Neural cell (in vitro differentiated cells): Measurements from ENCODE around the gene SLC43A1. TPM values are rescaled to one million over a fixed set of nuclear protein-coding genes. Genes with fewer than 3 reads are reported as not detected.

ENCODE experiments used
- H2AFZ ChIP-seq: fragments of 200-600, 300-800 bp; sonication (generic), shearing (Covaris generic); 2 replicates; pipeline ENCODE4 v1.6.0; 2014; ENCODE audit warnings: low read depth, mild to moderate bottlenecking, antibody characterized with exemption, low read length, moderate library complexity
- H3F3A ChIP-seq: fragments of 200-600 bp; shearing (Covaris generic); 2 replicates; pipeline ENCODE4 v1.6.1; 2016; ENCODE audit warnings: mild to moderate bottlenecking, moderate library complexity, mixed read lengths, antibody characterized with exemption, low read length; ENCODE audit not compliant: insufficient read depth, poor library complexity, severe bottlenecking
- H3K27ac ChIP-seq: fragments of 200-600, 300-800 bp; sonication (generic), shearing (Covaris generic); 2 replicates; pipeline ENCODE4 v1.5.1; 2014; ENCODE audit warnings: mild to moderate bottlenecking, low read length, moderate library complexity
- H3K27me3 ChIP-seq: fragments of 300-800, 200-600 bp; sonication (generic), shearing (Covaris generic); 2 replicates; pipeline ENCODE4 v1.6.0; 2014; ENCODE audit warnings: mild to moderate bottlenecking, low read depth, low read length, moderate library complexity; ENCODE audit not compliant: insufficient read depth
- H3K36me3 ChIP-seq: fragments of 300-800, 200-600 bp; sonication (generic), shearing (Covaris generic); 2 replicates; pipeline ENCODE4 v1.5.1; 2014; ENCODE audit warnings: mild to moderate bottlenecking, antibody characterized with exemption, low read length, moderate library complexity; ENCODE audit not compliant: insufficient read depth
- H3K4me2 ChIP-seq: fragments of 300-800, 200-600 bp; sonication (generic), shearing (Covaris generic); 2 replicates; pipeline ENCODE4 v1.6.0; 2014; ENCODE audit warnings: mild to moderate bottlenecking, low read length
- H3K4me3 ChIP-seq: fragments of 300-800, 200-600 bp; sonication (generic), shearing (Covaris generic); 2 replicates; pipeline ENCODE4 v1.5.1; 2014; ENCODE audit warnings: mild to moderate bottlenecking, low read length, moderate library complexity
- H3K79me2 ChIP-seq: fragments of 200-600 bp; shearing (Covaris generic); replicated peaks from 2 replicates; pipeline ENCODE4 v1.6.0; 2014; ENCODE audit warnings: mild to moderate bottlenecking, low read length, moderate library complexity; ENCODE audit not compliant: insufficient read depth
- H3K9ac ChIP-seq: fragments of 300-800, 200-600 bp; sonication (generic), shearing (Covaris generic); 2 replicates; pipeline ENCODE4 v1.6.1; 2016; ENCODE audit warnings: mild to moderate bottlenecking, low read length, mixed read lengths
- H3K9me2 ChIP-seq: fragments of 200-600 bp; shearing (Covaris generic); 2 replicates; pipeline ENCODE4 v1.6.1; 2016; ENCODE audit warnings: mild to moderate bottlenecking, low read length, mixed read lengths; ENCODE audit not compliant: insufficient read depth
- H3K9me3 ChIP-seq: fragments of 200-600, 300-800 bp; sonication (generic), shearing (Covaris generic); 2 replicates; pipeline ENCODE4 v1.6.1; 2016; ENCODE audit warnings: mild to moderate bottlenecking, mixed run types, low read length, moderate library complexity, mixed read lengths
- H4K20me1 ChIP-seq: fragments of 200-600 bp; shearing (Covaris generic); 2 replicates; pipeline ENCODE4 v1.6.1; 2016; ENCODE audit warnings: mild to moderate bottlenecking, mixed run types; ENCODE audit not compliant: insufficient read depth
- EP300 ChIP-seq: fragments of 450-650 bp; conservative IDR thresholded peaks from 2 replicates; pipeline ENCODE4 v1.6.1; 2014; ENCODE audit warnings: antibody characterized with exemption, mild to moderate bottlenecking, moderate library complexity; ENCODE audit not compliant: poor library complexity, severe bottlenecking
- EZH2 ChIP-seq: fragments of 200-600, 300-800 bp; shearing (Covaris generic), sonication (generic); IDR thresholded peaks from 2 replicates; pipeline ENCODE4 v1.6.1; 2014; ENCODE audit warnings: antibody characterized with exemption, low read length, borderline replicate concordance, mild to moderate bottlenecking; ENCODE audit not compliant: insufficient read depth, poor library complexity, severe bottlenecking
- MXI1 ChIP-seq: fragments of 450-650 bp; conservative IDR thresholded peaks from 2 replicates; pipeline ENCODE4 v1.6.1; 2014; ENCODE audit warnings: antibody characterized with exemption, mild to moderate bottlenecking; ENCODE audit not compliant: poor library complexity, severe bottlenecking
- POLR2AphosphoS5 ChIP-seq: IDR thresholded peaks from 2 replicates; pipeline ENCODE4 v1.6.1; 2012
- RAD21 ChIP-seq: fragments of 450-650 bp; conservative IDR thresholded peaks from 2 replicates; pipeline ENCODE4 v1.6.1; 2014; ENCODE audit warnings: antibody characterized with exemption, mild to moderate bottlenecking, moderate library complexity
- SMC3 ChIP-seq: fragments of 450-650 bp; conservative IDR thresholded peaks from 2 replicates; pipeline ENCODE4 v1.6.1; 2014; ENCODE audit warnings: antibody characterized with exemption, mild to moderate bottlenecking, moderate library complexity; ENCODE audit not compliant: poor library complexity
- TAF1 ChIP-seq: IDR thresholded peaks from 2 replicates; pipeline ENCODE4 v1.6.1; 2012; ENCODE audit warnings: low read depth
- polyA plus RNA-seq: library from polyadenylated mRNA; depleted of rRNA; stranded (reverse); fragments of >200 nt; gene quantifications from 2 replicates; pipeline ENCODE4 v1.2.3, GENCODE V29; 2014
- TF ChIP-seq, protein P1 (sequence below): fragments of 450-650 bp; IDR thresholded peaks from 2 replicates; pipeline ENCODE4 v1.5.1; 2014; ENCODE audit warnings: antibody characterized with exemption, mild to moderate bottlenecking, moderate library complexity; ENCODE audit not compliant: poor library complexity, severe bottlenecking
- TF ChIP-seq, protein P2 (sequence below): IDR thresholded peaks from 2 replicates; pipeline ENCODE4 v1.6.1; 2012; ENCODE audit warnings: borderline replicate concordance

Gene SLC43A1
- polyA plus RNA-seq, 1 donor from 2014 or later: 3.3 TPM

DNA sequence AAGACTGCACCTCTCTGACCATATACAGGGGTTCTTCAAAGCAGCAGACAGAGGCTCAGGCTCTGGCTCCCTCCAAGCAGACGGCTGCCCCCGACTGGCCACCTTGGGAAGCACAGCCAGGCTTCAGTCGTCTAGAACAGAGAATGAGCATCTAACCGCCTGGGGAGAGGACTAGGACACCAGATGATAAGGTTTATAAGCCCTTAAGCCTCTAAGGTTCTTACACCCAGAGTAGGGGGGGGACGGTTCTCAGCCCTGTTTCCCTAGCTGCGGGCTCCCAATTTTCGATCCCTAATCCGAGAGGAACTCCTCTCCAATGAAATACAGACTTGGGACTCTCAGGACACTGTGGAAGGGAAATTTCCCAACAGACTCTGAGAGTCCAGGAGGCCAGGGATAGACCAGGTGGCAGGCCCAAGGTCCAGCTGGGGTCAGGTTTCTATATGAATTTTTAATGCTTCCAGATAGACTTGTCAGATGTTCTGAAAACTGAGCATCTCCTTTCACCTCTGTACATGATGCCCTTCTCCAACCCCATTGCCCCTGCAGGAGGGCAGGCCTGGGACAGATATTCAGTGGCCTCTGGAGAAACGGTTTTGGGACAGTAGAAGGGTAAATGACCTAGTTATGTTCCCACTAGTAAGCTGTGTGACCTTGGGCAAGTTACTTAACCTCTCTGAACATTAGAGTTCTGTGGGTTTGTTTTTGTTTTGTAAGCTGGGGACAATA, 34.9 kb downstream of the SLC43A1 start:
- no peak overlapping the region for H3K9ac ChIP-seq
- H3F3A ChIP-seq: no peaks in the 10 kb centered on the region
- H2AFZ ChIP-seq: no peak overlapping the region
- no peaks in the 10 kb centered on the region for H4K20me1 ChIP-seq
- no peak overlapping the region for H3K27ac ChIP-seq
- no peak overlapping the region for H3K4me2 ChIP-seq
- no peak for TF ChIP-seq EZH2
- TF ChIP-seq EP300: no peak
- no peak for TF ChIP-seq TAF1
- TF ChIP-seq POLR2AphosphoS5: no peak
- TF ChIP-seq, protein P1, sequence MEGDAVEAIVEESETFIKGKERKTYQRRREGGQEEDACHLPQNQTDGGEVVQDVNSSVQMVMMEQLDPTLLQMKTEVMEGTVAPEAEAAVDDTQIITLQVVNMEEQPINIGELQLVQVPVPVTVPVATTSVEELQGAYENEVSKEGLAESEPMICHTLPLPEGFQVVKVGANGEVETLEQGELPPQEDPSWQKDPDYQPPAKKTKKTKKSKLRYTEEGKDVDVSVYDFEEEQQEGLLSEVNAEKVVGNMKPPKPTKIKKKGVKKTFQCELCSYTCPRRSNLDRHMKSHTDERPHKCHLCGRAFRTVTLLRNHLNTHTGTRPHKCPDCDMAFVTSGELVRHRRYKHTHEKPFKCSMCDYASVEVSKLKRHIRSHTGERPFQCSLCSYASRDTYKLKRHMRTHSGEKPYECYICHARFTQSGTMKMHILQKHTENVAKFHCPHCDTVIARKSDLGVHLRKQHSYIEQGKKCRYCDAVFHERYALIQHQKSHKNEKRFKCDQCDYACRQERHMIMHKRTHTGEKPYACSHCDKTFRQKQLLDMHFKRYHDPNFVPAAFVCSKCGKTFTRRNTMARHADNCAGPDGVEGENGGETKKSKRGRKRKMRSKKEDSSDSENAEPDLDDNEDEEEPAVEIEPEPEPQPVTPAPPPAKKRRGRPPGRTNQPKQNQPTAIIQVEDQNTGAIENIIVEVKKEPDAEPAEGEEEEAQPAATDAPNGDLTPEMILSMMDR: peak; percentile 51
- TF ChIP-seq, protein P2, sequence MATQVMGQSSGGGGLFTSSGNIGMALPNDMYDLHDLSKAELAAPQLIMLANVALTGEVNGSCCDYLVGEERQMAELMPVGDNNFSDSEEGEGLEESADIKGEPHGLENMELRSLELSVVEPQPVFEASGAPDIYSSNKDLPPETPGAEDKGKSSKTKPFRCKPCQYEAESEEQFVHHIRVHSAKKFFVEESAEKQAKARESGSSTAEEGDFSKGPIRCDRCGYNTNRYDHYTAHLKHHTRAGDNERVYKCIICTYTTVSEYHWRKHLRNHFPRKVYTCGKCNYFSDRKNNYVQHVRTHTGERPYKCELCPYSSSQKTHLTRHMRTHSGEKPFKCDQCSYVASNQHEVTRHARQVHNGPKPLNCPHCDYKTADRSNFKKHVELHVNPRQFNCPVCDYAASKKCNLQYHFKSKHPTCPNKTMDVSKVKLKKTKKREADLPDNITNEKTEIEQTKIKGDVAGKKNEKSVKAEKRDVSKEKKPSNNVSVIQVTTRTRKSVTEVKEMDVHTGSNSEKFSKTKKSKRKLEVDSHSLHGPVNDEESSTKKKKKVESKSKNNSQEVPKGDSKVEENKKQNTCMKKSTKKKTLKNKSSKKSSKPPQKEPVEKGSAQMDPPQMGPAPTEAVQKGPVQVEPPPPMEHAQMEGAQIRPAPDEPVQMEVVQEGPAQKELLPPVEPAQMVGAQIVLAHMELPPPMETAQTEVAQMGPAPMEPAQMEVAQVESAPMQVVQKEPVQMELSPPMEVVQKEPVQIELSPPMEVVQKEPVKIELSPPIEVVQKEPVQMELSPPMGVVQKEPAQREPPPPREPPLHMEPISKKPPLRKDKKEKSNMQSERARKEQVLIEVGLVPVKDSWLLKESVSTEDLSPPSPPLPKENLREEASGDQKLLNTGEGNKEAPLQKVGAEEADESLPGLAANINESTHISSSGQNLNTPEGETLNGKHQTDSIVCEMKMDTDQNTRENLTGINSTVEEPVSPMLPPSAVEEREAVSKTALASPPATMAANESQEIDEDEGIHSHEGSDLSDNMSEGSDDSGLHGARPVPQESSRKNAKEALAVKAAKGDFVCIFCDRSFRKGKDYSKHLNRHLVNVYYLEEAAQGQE: no peak
- no peaks in the 10 kb centered on the region for H3K9me2 ChIP-seq
- H3K27me3 ChIP-seq: peaks cover 43% of the 10 kb centered on the region
- no peaks in the 10 kb centered on the region for H3K9me3 ChIP-seq
- no peaks in the 10 kb centered on the region for H3K36me3 ChIP-seq
- H3K4me3 ChIP-seq: no peak overlapping the region
- no peaks in the 10 kb centered on the region for H3K79me2 ChIP-seq

DNA sequence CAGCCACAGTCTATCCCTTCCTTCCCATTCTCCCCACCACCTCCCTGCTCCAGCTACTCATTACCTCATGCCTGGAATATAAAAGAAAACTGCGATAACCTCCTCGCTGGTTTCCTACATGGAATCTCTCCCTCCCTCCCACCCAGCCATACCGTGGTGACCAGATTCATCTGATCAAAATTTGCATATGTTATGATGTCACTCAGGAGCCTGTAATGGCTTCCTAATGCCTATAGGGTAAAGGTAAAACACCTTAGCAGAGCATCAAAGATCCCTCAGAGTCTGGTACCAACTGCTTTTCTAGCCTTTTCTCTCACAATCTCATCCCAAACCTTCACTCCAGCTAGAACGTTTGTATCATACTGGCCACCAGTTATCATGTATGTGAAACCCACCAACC, 35.6 kb downstream of the SLC43A1 start:
- H3K79me2 ChIP-seq: no peaks in the 10 kb centered on the region
- no peak overlapping the region for H3K4me3 ChIP-seq
- H3K4me2 ChIP-seq: no peak overlapping the region
- no peak overlapping the region for H2AFZ ChIP-seq
- no peaks in the 10 kb centered on the region for H3K9me3 ChIP-seq
- H3K27ac ChIP-seq: no peak overlapping the region
- no peak overlapping the region for H3K9ac ChIP-seq
- no peaks in the 10 kb centered on the region for H3K9me2 ChIP-seq
- no peaks in the 10 kb centered on the region for H3K36me3 ChIP-seq
- TF ChIP-seq MXI1: no peak
- TF ChIP-seq, protein P2: no peak
- no peak for TF ChIP-seq EZH2
- TF ChIP-seq TAF1: no peak
- TF ChIP-seq SMC3: no peak
- no peak for TF ChIP-seq POLR2AphosphoS5
- TF ChIP-seq, protein P1: no peak
- no peak for TF ChIP-seq RAD21
- TF ChIP-seq EP300: no peak
- no peaks in the 10 kb centered on the region for H4K20me1 ChIP-seq
- H3F3A ChIP-seq: no peaks in the 10 kb centered on the region
- peaks cover 43% of the 10 kb centered on the region for H3K27me3 ChIP-seq
